ENCODE data around the gene TOMT. TPM values are rescaled to one million over a fixed set of nuclear protein-coding genes. Genes with fewer than 3 reads are reported as not detected.
A peak's percentile ranks its signal among the peaks of the same experiment; 100 is the strongest.

TOMT gene
- total and polyA plus RNA-seq, 2 donors (not counting 1 experiment from before 2014, with no cell fraction given): not detected

DNA sequence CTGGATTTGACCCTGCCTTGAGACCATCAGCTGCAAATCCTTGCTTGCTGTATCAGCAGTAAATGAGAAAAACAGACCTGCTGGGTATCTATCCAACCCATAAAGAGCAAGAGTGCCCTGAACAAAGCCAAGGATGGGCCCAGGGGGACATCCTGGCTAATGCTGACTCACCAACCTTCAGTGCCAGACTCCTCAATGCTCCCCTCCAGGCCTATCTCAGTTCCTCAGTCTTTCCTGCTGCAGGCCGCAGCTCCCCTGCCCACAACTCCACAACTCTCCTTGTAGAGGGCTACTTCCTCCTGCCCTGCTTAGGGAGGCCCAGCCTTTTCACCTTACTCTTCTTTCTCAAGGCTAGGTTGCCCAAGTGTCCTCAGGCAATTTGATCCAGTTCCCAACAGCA is 5.3 kb upstream of the TOMT start:
- POLR2A ChIA-PET: interaction anchor here (0.7 kb wide), 1 partner anchor 60 kb away, joined by 3 read pairs; no protein-coding TSS in a partner anchor
- Histone ChIP-seq H3K79me2 (ENCODE audit: control insufficient read depth, insufficient read depth, low read length) (peaks cover 74% of the 10 kb centered on the region), H4K20me1 (ENCODE audit: control insufficient read depth, insufficient read depth, low read length, poor library complexity, severe bottlenecking) (peaks cover 26% of the 10 kb centered on the region), H3K4me3 (ENCODE audit: control extremely low read depth in 1 of 5, extremely low read depth in 1 of 5, insufficient read depth in 1 of 5, low read depth in 2 of 5, low read length in 4 of 5) (no peak overlapping the region), H3K9ac (ENCODE audit: low read length) (no peak overlapping the region), H3K4me1 (ENCODE audit: control insufficient read depth in 2 of 2, insufficient read depth in 2 of 2, low read length in 2 of 2) (peaks cover 29 to 37% of the 10 kb centered on the region in 2 donors), H3K9me3 (ENCODE audit: control extremely low read depth in 1 of 3, control insufficient read depth in 2 of 3, insufficient read depth in 1 of 3, low read length in 2 of 3) (peaks cover 0 to 8% (median 0%) of the 10 kb centered on the region in 3 donors), H3K36me3 (replicated peaks in 1 of 2; ENCODE audit: control extremely low read depth in 1 of 2, control insufficient read depth in 1 of 2, extremely low read depth in 1 of 2, insufficient read depth in 2 of 2, low read length in 1 of 2) (peaks cover 0 to 46% of the 10 kb centered on the region in 2 experiments), H2AFZ (ENCODE audit: insufficient read depth, low read depth, low read length, poor library complexity, severe bottlenecking) (no peak overlapping the region), H3K27ac (ENCODE audit: low read length in 2 of 2) (peak overlapping the region in 1 of 2 donors; percentile 96), H3K27me3 (replicated peaks in 1 of 4; ENCODE audit: control extremely low read depth in 1 of 4, control insufficient read depth in 3 of 4, insufficient read depth in 4 of 4, low read length in 3 of 4) (no peaks in the 10 kb centered on the region), H3K4me2 (replicated peaks; ENCODE audit: low read depth, low read length, poor library complexity, severe bottlenecking) (peak overlapping the region; percentile 11)
- DNase-seq (no peak), ATAC-seq (ENCODE audit: low read depth) (no peak)
- Mint-ChIP-seq H3K4me1 (peaks cover 43% of the 10 kb centered on the region), H3K9me3 (ENCODE audit: insufficient read depth) (no peaks in the 10 kb centered on the region), H3K4me3 (peak overlapping the region; percentile 29), H3K27ac (peak overlapping the region; percentile 10), H3K27me3 (no peaks in the 10 kb centered on the region)
- TF ChIP-seq, protein P1, sequence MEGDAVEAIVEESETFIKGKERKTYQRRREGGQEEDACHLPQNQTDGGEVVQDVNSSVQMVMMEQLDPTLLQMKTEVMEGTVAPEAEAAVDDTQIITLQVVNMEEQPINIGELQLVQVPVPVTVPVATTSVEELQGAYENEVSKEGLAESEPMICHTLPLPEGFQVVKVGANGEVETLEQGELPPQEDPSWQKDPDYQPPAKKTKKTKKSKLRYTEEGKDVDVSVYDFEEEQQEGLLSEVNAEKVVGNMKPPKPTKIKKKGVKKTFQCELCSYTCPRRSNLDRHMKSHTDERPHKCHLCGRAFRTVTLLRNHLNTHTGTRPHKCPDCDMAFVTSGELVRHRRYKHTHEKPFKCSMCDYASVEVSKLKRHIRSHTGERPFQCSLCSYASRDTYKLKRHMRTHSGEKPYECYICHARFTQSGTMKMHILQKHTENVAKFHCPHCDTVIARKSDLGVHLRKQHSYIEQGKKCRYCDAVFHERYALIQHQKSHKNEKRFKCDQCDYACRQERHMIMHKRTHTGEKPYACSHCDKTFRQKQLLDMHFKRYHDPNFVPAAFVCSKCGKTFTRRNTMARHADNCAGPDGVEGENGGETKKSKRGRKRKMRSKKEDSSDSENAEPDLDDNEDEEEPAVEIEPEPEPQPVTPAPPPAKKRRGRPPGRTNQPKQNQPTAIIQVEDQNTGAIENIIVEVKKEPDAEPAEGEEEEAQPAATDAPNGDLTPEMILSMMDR (IDR thresholded peaks at IDR 0.05): no peak
- TF ChIP-seq EZH2 (IDR thresholded peaks at IDR 0.05; ENCODE audit: borderline replicate concordance, insufficient read depth, low read depth, low read length, poor library complexity, severe bottlenecking): no peak
- CTCF ChIA-PET: interaction anchor here (0.6 to 4.7 kb wide), 7 partner anchors 10 to 330 kb away, joined by 3 to 37 read pairs (median 4); no protein-coding TSS in a partner anchor
- intact Hi-C loops (cut with micrococcal nuclease): loop anchor here (5.0 kb wide), 1 partner anchor 42 kb away; no protein-coding TSS in a partner anchor
- WGBS (ENCODE audit: insufficient coverage): 33% methylated on average over 1 of the region's 1 CpG

DNA sequence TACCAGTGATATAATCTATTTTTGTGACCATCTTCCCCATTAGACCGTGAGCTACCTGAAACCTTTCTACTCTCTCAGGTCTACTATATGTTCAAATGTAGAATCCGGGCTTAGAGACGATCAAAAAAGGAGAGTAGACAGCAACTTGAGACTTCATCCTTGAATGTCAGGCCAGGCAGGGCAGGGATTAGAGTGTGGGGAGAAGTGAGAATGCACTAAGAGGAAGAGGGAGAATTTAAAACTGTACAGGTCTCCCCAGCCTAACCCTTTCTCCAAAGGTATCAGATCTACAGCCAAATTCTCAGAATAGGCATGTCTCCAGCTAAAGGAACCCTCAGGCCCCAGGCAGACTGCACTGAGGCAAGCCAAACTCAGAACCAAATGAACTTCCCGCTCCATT is 3.6 kb upstream of the TOMT start:
- H3K4me1 Mint-ChIP-seq: peaks cover 43% of the 10 kb centered on the region
- Histone ChIP-seq H3K9me3 (ENCODE audit: control extremely low read depth in 1 of 3, control insufficient read depth in 2 of 3, insufficient read depth in 1 of 3, low read length in 2 of 3) (peaks cover 0 to 8% (median 0%) of the 10 kb centered on the region in 3 donors), H3K27ac (ENCODE audit: low read length in 2 of 2) (peak overlapping the region; percentile 85 to 96), H3K27me3 (replicated peaks in 1 of 4; ENCODE audit: control extremely low read depth in 1 of 4, control insufficient read depth in 3 of 4, insufficient read depth in 4 of 4, low read length in 3 of 4) (no peaks in the 10 kb centered on the region), H3K79me2 (ENCODE audit: control insufficient read depth, insufficient read depth, low read length) (peaks cover 74% of the 10 kb centered on the region), H3K9ac (ENCODE audit: low read length) (peak overlapping the region; percentile 85), H4K20me1 (ENCODE audit: control insufficient read depth, insufficient read depth, low read length, poor library complexity, severe bottlenecking) (peaks cover 26% of the 10 kb centered on the region), H3K4me1 (ENCODE audit: control insufficient read depth in 2 of 2, insufficient read depth in 2 of 2, low read length in 2 of 2) (peaks cover 29 to 37% of the 10 kb centered on the region in 2 donors), H3K36me3 (replicated peaks in 1 of 2; ENCODE audit: control extremely low read depth in 1 of 2, control insufficient read depth in 1 of 2, extremely low read depth in 1 of 2, insufficient read depth in 2 of 2, low read length in 1 of 2) (peaks cover 0 to 36% of the 10 kb centered on the region in 2 experiments), H3K4me3 (ENCODE audit: control extremely low read depth in 1 of 5, extremely low read depth in 1 of 5, insufficient read depth in 1 of 5, low read depth in 2 of 5, low read length in 4 of 5) (peak overlapping the region; percentile 76 to 98 (median 84)), H2AFZ (ENCODE audit: insufficient read depth, low read depth, low read length, poor library complexity, severe bottlenecking) (peak overlapping the region; percentile 86), H3K4me2 (replicated peaks; ENCODE audit: low read depth, low read length, poor library complexity, severe bottlenecking) (peak overlapping the region; percentile 94)
- intact Hi-C loops (cut with micrococcal nuclease): loop anchor here (2.0 to 5.0 kb wide), 2 partner anchors 40 to 315 kb away; no protein-coding TSS in a partner anchor
- peak overlapping the region; percentile 99 for H3K27ac Mint-ChIP-seq
- H3K9me3 Mint-ChIP-seq (ENCODE audit: insufficient read depth): no peaks in the 10 kb centered on the region
- H3K27me3 Mint-ChIP-seq: no peaks in the 10 kb centered on the region
- POLR2A ChIA-PET: no interaction called here
- DNase-seq (no peak), ATAC-seq (ENCODE audit: low read depth) (no peak)
- TF ChIP-seq, protein P1 (IDR thresholded peaks at IDR 0.05): no peak
- TF ChIP-seq EZH2 (IDR thresholded peaks at IDR 0.05; ENCODE audit: borderline replicate concordance, insufficient read depth, low read depth, low read length, poor library complexity, severe bottlenecking): no peak
- CTCF ChIA-PET: interaction anchor here (1.0 to 4.7 kb wide), 6 partner anchors 11 to 329 kb away, joined by 3 to 37 read pairs (median 3); partner anchors contain the start of genes RNF121 and XNDC1N
- peak overlapping the region; percentile 95 for H3K4me3 Mint-ChIP-seq
- 18% methylated on average over 1 of the region's 4 CpGs for whole genome bisulfite sequencing (ENCODE audit: insufficient coverage)
